Measurements from ENCODE around the gene GEMIN2. TPM values are rescaled to one million over a fixed set of nuclear protein-coding genes. Genes with fewer than 3 reads are reported as not detected.
"Not testable (repeated sequence)": the region's sequence is repeated elsewhere in the genome, so short reads cannot be mapped to it uniquely, and the experiment has no call there.

GEMIN2 gene
- total and polyA plus RNA-seq, 4 donors, result 6.5 to 10.6 (median 7.5) TPM

DNA sequence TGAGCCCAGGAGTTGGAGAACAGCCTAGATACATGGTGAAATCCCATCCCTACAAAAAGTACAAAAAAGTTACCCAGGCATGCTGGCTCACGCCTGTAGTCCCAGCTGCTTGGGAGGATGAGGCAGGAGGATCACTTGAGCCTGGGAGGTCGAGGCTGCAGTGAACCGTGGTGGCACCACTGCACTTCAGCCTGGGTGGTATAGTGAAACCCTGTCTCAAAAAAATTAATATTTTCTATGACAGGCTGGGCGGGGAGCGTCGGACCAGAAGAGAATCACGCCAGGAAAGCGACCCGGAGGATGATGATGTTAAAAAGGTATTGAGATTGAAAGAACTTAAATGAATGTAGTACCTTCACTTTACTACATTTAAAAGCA, 63.0 kb downstream of the GEMIN2 start:
- no peak overlapping the region for H3K4me3 ChIP-seq (ENCODE audit: low read length in 2 of 2)
- DNase-seq, result no peak
- no peak for ATAC-seq (ENCODE audit: low FRiP score)
- WGBS, 2 donors, result 90 to 91% methylated on average over 9 of the region's 9 CpGs
- no peaks in the 10 kb centered on the region for H3K4me1 ChIP-seq (ENCODE audit: control insufficient read depth in 1 of 2, insufficient read depth in 2 of 2, low read length in 2 of 2)
- no peaks in the 10 kb centered on the region for H3K27me3 ChIP-seq (ENCODE audit: control insufficient read depth in 1 of 2, insufficient read depth in 2 of 2, low read length in 1 of 2)
- intact Hi-C loops (cut with DNase I), result loop anchor here (5.0 kb wide), 4 partner anchors 75 to 255 kb away; partner anchors contain the start of genes FBXO33 (in 1 of the 2) and SEC23A (in 1 of the 2)
- no peaks in the 10 kb centered on the region for H3K9me3 ChIP-seq (ENCODE audit: control insufficient read depth, low read length)
- no peak overlapping the region for H3K27ac ChIP-seq (ENCODE audit: low read depth in 1 of 2, low read length in 2 of 2)
- H3K36me3 ChIP-seq (ENCODE audit: control insufficient read depth in 1 of 2, insufficient read depth in 2 of 2, low read length in 1 of 2), result peaks cover 0 to 10% of the 10 kb centered on the region in 2 donors

DNA sequence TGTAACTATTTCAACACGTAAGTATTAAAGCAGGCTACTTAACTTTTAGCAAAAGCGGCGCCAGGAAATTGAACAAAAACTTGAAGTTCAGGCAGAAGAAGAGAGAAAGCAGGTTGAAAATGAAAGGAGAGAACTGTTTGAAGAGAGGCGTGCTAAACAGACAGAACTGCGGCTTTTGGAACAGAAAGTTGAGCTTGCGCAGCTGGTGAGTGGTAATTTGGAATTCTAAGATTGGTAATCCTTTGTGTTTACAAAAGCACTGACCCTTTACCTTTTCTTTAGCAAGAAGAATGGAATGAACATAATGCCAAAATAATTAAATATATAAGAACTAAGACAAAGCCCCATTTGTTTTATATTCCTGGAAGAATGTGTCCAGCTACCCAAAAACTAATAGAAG, 64.9 kb downstream of the GEMIN2 start:
- Histone ChIP-seq H3K4me3 (ENCODE audit: low read length in 2 of 2) (no peak overlapping the region), H3K9me3 (ENCODE audit: control insufficient read depth, low read length) (no peaks in the 10 kb centered on the region), H3K27ac (ENCODE audit: low read depth in 1 of 2, low read length in 2 of 2) (no peak overlapping the region), H3K27me3 (ENCODE audit: control insufficient read depth in 1 of 2, insufficient read depth in 2 of 2, low read length in 1 of 2) (no peaks in the 10 kb centered on the region), H3K36me3 (ENCODE audit: control insufficient read depth in 1 of 2, insufficient read depth in 2 of 2, low read length in 1 of 2) (peaks cover 0 to 10% of the 10 kb centered on the region in 2 donors), H3K4me1 (ENCODE audit: control insufficient read depth in 1 of 2, insufficient read depth in 2 of 2, low read length in 2 of 2) (no peaks in the 10 kb centered on the region)
- WGBS, 2 donors, result 94 to 95% methylated on average over 6 of the region's 6 CpGs
- intact Hi-C loops (cut with DNase I), result loop anchor here (5.0 kb wide), 4 partner anchors 77 to 253 kb away; partner anchors contain the start of genes FBXO33 (in 1 of the 2) and SEC23A (in 1 of the 2)
- ATAC-seq (ENCODE audit: low FRiP score) (no peak), DNase-seq (no peak)

DNA sequence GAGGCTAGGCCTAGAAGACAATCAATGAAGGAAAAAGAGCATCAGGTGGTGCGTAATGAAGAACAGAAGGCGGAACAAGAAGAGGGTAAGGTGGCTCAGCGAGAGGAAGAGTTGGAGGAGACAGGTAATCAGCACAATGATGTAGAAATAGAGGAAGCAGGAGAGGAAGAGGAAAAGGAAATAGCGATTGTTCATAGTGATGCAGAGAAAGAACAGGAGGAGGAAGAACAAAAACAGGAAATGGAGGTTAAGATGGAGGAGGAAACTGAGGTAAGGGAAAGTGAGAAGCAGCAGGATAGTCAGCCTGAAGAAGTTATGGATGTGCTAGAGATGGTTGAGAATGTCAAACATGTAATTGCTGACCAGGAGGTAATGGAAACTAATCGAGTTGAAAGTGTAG, 66.4 kb downstream of the GEMIN2 start:
- no peak overlapping the region for H3K4me3 ChIP-seq (ENCODE audit: low read length in 2 of 2)
- H3K36me3 ChIP-seq (ENCODE audit: control insufficient read depth in 1 of 2, insufficient read depth in 2 of 2, low read length in 1 of 2), result peaks cover 0 to 10% of the 10 kb centered on the region in 2 donors
- no peak for DNase-seq
- H3K9me3 ChIP-seq (ENCODE audit: control insufficient read depth, low read length), result no peaks in the 10 kb centered on the region
- no peak overlapping the region for H3K27ac ChIP-seq (ENCODE audit: low read depth in 1 of 2, low read length in 2 of 2)
- H3K27me3 ChIP-seq (ENCODE audit: control insufficient read depth in 1 of 2, insufficient read depth in 2 of 2, low read length in 1 of 2), result no peaks in the 10 kb centered on the region
- no peaks in the 10 kb centered on the region for H3K4me1 ChIP-seq (ENCODE audit: control insufficient read depth in 1 of 2, insufficient read depth in 2 of 2, low read length in 2 of 2)
- intact Hi-C loops (cut with DNase I), result no loop called here
- ATAC-seq (ENCODE audit: low FRiP score), result no peak
- WGBS, 2 donors, result 89 to 91% methylated on average over 5 of the region's 5 CpGs

DNA sequence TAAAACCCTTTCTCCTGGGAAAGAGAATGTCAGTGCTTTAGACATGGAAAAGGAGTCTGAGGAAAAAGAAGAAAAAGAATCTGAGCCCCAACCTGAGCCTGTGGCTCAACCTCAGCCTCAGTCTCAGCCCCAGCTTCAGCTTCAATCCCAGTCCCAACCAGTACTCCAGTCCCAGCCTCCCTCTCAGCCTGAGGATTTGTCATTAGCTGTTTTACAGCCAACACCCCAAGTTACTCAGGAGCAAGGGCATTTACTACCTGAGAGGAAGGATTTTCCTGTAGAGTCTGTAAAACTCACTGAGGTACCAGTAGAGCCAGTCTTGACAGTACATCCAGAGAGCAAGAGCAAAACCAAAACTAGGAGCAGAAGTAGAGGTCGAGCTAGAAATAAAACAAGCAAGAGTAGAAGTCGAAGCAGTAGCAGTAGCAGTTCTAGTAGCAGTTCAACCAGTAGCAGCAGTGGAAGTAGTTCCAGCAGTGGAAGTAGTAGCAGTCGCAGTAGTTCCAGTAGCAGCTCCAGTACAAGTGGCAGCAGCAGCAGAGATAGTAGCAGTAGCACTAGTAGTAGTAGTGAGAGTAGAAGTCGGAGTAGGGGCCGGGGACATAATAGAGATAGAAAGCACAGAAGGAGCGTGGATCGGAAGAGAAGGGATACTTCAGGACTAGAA, 67.0 kb downstream of the GEMIN2 start:
- 88 to 93% methylated on average over 7 of the region's 7 CpGs for WGBS, 2 donors
- H3K4me3 ChIP-seq (ENCODE audit: low read length in 2 of 2), result no peak overlapping the region

DNA sequence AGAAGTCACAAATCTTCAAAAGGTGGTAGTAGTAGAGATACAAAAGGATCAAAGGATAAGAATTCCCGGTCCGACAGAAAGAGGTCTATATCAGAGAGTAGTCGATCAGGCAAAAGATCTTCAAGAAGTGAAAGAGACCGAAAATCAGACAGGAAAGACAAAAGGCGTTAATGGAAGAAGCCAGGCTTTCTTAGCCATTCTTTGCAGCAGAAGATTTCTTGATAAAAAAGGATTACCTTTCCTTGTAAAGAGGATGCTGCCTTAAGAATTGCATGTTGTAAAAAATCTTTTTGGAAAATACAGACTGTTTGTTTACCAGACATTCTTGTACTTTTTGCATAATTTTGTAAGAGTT, 67.5 kb downstream of the GEMIN2 start:
- no peak for ATAC-seq (ENCODE audit: low FRiP score)
- no peak overlapping the region for H3K4me3 ChIP-seq (ENCODE audit: low read length in 2 of 2)
- no peak overlapping the region for H3K27ac ChIP-seq (ENCODE audit: low read depth in 1 of 2, low read length in 2 of 2)
- no peak for DNase-seq
- H3K4me1 ChIP-seq (ENCODE audit: control insufficient read depth in 1 of 2, insufficient read depth in 2 of 2, low read length in 2 of 2), result no peaks in the 10 kb centered on the region
- peaks cover 0 to 10% of the 10 kb centered on the region in 2 donors for H3K36me3 ChIP-seq (ENCODE audit: control insufficient read depth in 1 of 2, insufficient read depth in 2 of 2, low read length in 1 of 2)
- no peaks in the 10 kb centered on the region for H3K27me3 ChIP-seq (ENCODE audit: control insufficient read depth in 1 of 2, insufficient read depth in 2 of 2, low read length in 1 of 2)
- 84 to 86% methylated on average over 5 of the region's 5 CpGs for WGBS, 2 donors
- H3K9me3 ChIP-seq (ENCODE audit: control insufficient read depth, low read length), result no peaks in the 10 kb centered on the region
- intact Hi-C loops (cut with DNase I), result no loop called here

More for the DNA sequence above, 67.0 kb downstream of the GEMIN2 start:
- DNase-seq (no peak), ATAC-seq (ENCODE audit: low FRiP score) (no peak)
- no peaks in the 10 kb centered on the region for H3K4me1 ChIP-seq (ENCODE audit: control insufficient read depth in 1 of 2, insufficient read depth in 2 of 2, low read length in 2 of 2)
- no peak overlapping the region for H3K27ac ChIP-seq (ENCODE audit: low read depth in 1 of 2, low read length in 2 of 2)
- H3K9me3 ChIP-seq (ENCODE audit: control insufficient read depth, low read length), result no peaks in the 10 kb centered on the region
- H3K27me3 ChIP-seq (ENCODE audit: control insufficient read depth in 1 of 2, insufficient read depth in 2 of 2, low read length in 1 of 2), result no peaks in the 10 kb centered on the region
- intact Hi-C loops (cut with DNase I), result no loop called here
- peaks cover 0 to 10% of the 10 kb centered on the region in 2 donors for H3K36me3 ChIP-seq (ENCODE audit: control insufficient read depth in 1 of 2, insufficient read depth in 2 of 2, low read length in 1 of 2)

DNA sequence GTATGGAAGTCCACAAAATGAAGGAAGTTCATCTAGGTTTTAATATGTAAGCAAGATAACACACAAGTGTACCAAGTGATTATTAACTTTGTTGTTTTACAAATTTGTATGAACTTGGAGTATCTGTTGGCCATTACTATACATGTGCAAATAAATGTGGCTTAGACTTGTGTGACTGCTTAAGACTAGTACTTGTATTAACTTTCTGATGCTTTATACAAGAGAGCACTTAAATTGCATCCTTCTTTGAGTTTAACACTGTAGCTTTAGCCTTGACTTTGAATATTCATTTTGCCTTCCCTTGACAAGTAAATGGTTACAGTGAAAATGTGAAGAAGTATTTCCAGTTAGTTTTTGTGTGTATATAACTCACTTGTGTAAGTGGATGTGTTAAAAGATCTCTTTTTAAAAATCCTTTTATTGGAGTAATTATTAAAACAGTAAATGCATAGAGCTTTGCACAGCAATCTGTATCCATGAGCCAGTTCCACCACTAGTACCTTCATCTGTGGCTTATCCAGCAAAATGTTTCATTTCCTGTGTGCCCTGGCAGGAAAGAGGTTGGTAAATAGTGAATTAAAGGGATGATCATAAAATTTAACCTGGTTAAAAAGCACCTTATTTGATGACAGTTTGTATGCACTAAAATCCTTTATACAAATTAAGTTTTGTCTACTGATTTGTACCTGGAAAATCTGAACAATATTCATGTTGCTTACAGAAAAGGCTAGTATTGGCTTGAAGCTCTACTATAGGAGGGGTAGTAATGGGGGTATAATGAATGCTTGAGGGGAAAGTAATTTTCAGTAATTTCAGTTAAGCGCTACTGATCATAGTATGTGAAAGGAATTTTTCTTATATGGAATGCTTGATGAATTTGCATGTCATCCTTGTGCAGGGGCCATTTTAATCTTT, 68.9 kb downstream of the GEMIN2 start:
- Histone ChIP-seq H3K9me3 (ENCODE audit: control insufficient read depth, low read length) (no peaks in the 10 kb centered on the region), H3K36me3 (ENCODE audit: control insufficient read depth in 1 of 2, insufficient read depth in 2 of 2, low read length in 1 of 2) (peaks cover 0 to 9% of the 10 kb centered on the region in 2 donors), H3K27me3 (ENCODE audit: control insufficient read depth in 1 of 2, insufficient read depth in 2 of 2, low read length in 1 of 2) (no peaks in the 10 kb centered on the region), H3K4me3 (ENCODE audit: low read length in 2 of 2) (no peak overlapping the region), H3K27ac (ENCODE audit: low read depth in 1 of 2, low read length in 2 of 2) (no peak overlapping the region), H3K4me1 (ENCODE audit: control insufficient read depth in 1 of 2, insufficient read depth in 2 of 2, low read length in 2 of 2) (peaks cover 0 to 1% of the 10 kb centered on the region in 2 donors)
- DNase-seq (no peak), ATAC-seq (ENCODE audit: low FRiP score) (no peak)
- WGBS, 2 donors, result 93 to 96% methylated on average over 1 of the region's 1 CpG
- intact Hi-C loops (cut with DNase I), result no loop called here

DNA sequence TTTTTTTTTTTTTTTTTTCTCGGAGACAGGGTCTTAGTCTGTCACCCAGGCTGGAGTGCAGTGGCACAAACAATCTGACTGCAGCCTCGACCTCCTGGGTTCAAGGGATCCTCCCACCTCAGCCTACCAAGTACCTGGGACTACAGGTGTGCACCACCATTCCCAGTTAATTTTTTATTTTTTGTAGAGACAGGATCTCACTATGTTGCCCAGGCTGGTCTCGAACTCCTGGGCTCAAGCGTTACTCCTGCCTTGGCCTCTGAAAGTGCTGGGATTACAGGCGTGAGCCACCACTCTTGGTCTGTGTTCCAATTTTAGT, 69.5 kb downstream of the GEMIN2 start:
- WGBS, 2 donors, result 84 to 93% methylated on average over 5 of the region's 5 CpGs
- H3K27ac ChIP-seq (ENCODE audit: low read depth in 1 of 2, low read length in 2 of 2); H3K36me3 ChIP-seq (ENCODE audit: control insufficient read depth in 1 of 2, insufficient read depth in 2 of 2, low read length in 1 of 2); intact Hi-C loops (cut with DNase I); H3K9me3 ChIP-seq (ENCODE audit: control insufficient read depth, low read length); ATAC-seq (ENCODE audit: low FRiP score); H3K4me3 ChIP-seq (ENCODE audit: low read length in 2 of 2); DNase-seq; H3K27me3 ChIP-seq (ENCODE audit: control insufficient read depth in 1 of 2, insufficient read depth in 2 of 2, low read length in 1 of 2); H3K4me1 ChIP-seq (ENCODE audit: control insufficient read depth in 1 of 2, insufficient read depth in 2 of 2, low read length in 2 of 2): not testable (repeated sequence)

DNA sequence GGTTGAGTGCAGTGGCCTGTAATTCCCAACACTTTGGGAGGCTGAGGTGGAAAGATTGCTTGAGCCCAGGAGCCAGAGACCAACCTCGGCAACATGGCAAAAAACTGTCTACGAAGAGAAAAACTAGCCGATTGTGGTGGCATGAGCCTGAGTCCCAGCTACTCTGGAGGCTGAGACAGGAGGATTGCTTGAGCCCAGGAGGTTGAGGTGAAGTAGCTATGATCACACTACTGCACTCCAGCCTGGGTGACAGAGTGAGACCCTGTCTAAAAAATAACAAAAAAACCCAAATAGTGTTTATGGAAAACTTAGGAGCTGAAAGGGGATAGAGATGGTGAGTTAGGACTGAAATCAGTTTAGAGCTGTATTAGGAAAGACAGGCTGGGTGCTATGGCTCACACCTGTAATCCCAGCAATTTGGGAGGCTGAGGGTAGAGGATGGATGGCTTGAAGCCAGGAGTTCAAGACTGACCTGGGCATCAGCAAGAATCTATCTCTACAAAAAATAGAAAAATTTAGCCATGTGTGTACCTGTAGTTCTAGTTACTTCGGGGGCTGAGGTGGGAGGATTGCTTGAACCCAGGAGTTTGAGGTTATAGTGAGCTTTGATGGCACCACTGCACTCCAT, 70.6 kb downstream of the GEMIN2 start:
- 95 to 97% methylated on average over 4 of the region's 4 CpGs for WGBS, 2 donors
- Histone ChIP-seq H3K9me3 (ENCODE audit: control insufficient read depth, low read length) (no peaks in the 10 kb centered on the region), H3K36me3 (ENCODE audit: control insufficient read depth in 1 of 2, insufficient read depth in 2 of 2, low read length in 1 of 2) (peaks cover 0 to 9% of the 10 kb centered on the region in 2 donors), H3K4me3 (ENCODE audit: low read length in 2 of 2) (no peak overlapping the region), H3K27ac (ENCODE audit: low read depth in 1 of 2, low read length in 2 of 2) (no peak overlapping the region), H3K4me1 (ENCODE audit: control insufficient read depth in 1 of 2, insufficient read depth in 2 of 2, low read length in 2 of 2) (peaks cover 0 to 2% of the 10 kb centered on the region in 2 donors), H3K27me3 (ENCODE audit: control insufficient read depth in 1 of 2, insufficient read depth in 2 of 2, low read length in 1 of 2) (no peaks in the 10 kb centered on the region)
- intact Hi-C loops (cut with DNase I), result no loop called here
- ATAC-seq (ENCODE audit: low FRiP score), result no peak
- DNase-seq, result no peak

Measured in aorta (tissue), 5 donors.